GM18498 (cell line): ENCODE measurements around the gene AGPAT3.
A peak's percentile ranks its signal among the peaks of the same experiment; 100 is the strongest.

ENCODE experiments used
- ATAC-seq: cut with Tn5 transposase; IDR thresholded peaks from one replicate; pipeline ENCODE4 v1.9.1; 2021; ENCODE audit warnings: mild to moderate bottlenecking, moderate library complexity; ENCODE audit not compliant: unreplicated experiment

The AGPAT3 gene

DNA sequence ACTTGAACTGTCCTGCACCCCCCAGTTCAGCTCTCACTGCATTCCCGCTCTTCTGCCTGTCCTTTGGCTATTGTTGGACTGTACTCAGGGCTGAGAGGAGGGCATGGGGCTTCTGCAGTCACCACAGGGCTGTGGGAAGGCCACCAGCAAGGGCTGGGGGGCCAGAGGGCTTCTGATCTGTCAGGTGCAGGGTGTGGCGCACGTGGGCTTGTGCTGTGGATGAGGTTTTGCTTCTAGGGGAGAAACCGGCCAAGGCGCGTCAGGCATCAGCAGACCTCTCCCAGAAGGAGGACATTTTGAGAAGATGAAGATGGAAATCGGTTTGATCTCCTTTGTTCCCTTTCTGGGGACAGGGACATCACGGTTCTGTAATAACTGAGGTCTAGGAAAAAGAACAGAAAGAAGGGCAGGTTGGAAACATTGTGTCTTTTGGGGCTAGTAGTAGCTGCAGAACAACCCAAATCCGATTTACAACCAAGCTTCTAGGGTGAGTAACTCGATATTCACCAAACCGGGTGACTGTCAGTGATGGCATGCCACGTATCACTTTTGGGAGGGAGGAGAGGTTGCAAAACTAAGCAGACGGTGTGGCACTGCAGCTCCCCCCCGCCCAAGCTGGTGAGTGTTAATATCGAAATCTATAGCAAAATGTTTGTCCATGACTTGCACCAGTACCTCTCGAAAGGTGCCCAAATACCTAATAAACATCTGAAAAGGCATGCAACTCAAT lies 40.9 kb downstream of the AGPAT3 start:
- no peak for ATAC-seq

DNA sequence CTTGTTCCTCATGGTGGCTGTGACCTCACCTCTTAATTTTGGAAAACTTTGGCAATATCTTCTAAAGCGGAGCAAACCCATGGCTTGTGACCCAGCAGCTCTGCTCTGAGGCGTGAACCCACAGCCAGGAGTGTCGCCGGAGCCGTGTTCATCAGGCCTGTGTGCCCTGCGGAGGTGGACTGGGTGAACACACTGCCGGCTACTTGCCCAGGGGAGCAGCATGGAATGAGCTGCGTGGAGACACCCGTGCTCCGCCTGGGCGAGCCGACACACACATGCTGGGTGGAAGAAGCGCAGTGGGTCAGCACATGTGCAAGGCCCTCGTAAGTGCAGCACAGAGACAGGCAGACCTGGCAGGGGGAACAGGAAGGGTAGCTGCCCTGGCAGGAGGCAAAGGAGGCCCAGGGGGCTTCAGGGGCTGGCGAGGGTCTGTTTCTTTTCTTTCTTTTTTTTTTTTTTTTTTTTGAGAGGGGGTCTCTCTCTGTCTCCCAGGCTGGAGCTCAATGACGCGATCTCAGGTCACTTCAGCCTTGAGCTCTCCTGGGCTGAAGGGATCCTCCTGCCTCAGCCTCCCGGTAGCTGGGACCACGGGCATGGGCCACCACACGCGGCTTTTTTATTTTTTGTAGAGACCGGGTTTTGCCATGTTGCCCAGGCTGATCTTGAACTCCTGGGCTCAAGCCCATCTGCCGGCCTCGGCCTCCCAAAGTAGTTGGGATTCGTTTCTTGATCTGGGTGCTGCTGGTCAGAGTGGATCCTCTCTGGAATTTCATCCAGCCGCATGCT lies 41.8 kb downstream of the AGPAT3 start:
- ATAC-seq, result no peak

DNA sequence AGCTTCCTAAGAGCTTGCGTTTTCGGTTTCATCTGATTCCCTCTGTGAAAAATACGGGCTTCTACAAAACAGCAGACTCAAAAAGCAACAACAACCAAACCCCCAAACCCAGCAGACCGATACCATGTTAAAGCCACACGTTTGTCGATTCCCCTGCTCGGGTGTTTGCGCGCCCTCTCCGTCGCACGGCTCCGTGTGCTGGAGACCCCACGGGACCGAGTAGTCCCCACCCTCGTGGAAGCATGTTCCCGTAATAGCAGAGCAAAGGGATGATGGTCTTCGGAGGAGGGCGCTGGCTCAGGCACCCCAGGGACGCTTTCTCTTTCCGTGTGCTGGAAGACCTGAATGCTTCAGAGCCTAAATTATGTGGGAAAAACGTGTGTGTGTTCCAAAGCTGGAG lies 42.7 kb downstream of the AGPAT3 start:
- ATAC-seq, result no peak

DNA sequence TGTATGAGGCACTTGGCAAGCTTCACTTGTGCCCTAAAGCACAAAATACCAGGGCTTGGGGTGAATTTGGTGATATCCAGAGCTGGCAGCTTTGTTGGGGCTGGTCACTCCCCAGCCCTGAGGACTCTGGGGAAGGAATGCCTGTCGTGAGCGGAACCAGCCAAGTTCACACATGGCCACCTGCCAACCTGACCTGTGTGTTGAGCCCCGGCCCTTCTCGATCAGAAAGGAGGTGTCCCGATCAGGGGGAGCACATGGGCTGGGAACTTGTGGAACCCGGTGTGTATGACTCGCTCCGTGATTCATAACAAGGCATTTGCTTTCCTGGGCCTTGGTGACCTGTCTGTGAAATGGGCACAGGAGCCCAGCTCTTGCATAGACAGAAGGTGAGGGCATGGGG lies 43.1 kb downstream of the AGPAT3 start:
- no peak for ATAC-seq

DNA sequence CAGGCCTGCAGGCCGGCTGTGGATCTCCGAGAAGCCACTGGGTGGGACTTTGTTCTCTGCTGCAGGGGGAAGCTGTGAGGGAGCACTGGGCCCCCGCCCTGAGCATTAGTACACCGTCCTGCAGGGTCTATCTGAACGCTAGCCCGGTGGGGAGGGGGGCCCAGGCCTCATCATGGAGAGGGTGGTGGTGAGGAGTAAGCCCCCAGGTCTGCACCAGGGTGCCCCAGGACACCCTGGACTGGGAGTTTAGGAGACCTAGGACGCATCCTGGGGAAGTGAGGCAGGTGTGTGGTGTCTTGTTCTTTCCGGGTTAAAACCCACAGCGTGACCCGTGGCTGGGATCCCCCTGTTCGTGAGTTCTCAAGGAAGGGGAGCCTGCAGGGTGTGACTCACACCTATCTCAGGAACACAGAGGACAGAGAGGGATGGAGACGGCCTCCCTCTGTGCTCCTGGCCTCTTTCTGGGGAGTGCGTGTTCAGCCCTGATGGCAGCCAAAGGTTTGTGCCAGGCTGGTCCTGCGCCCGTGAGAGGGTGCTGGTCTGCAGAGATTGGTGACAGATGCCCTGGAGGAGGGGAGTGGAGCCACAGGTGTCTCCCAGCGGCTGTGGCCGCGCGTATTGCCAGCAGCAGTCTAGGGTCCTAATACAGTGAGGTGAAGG lies 44.8 kb downstream of the AGPAT3 start:
- ATAC-seq, result no peak

DNA sequence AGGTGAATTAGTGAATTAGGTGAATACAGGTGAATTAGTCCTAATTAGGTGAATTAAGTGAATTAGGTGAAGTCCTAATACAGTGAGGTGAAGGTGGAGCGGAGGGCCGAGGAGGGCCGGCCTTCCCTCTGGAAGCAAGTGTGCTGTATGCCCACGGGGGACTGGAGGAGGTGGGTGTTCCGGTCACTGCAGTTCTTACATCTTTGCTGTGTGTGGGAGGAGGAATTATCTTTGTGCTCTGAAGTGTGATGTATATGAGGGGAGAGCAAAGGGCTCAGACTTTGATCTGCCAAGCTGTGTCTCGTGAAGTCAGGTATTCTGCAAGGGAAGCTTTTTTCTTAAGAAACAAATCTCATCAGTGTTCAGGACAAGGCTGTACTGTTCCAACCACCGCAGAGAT lies 45.4 kb downstream of the AGPAT3 start:
- ATAC-seq, result no peak

DNA sequence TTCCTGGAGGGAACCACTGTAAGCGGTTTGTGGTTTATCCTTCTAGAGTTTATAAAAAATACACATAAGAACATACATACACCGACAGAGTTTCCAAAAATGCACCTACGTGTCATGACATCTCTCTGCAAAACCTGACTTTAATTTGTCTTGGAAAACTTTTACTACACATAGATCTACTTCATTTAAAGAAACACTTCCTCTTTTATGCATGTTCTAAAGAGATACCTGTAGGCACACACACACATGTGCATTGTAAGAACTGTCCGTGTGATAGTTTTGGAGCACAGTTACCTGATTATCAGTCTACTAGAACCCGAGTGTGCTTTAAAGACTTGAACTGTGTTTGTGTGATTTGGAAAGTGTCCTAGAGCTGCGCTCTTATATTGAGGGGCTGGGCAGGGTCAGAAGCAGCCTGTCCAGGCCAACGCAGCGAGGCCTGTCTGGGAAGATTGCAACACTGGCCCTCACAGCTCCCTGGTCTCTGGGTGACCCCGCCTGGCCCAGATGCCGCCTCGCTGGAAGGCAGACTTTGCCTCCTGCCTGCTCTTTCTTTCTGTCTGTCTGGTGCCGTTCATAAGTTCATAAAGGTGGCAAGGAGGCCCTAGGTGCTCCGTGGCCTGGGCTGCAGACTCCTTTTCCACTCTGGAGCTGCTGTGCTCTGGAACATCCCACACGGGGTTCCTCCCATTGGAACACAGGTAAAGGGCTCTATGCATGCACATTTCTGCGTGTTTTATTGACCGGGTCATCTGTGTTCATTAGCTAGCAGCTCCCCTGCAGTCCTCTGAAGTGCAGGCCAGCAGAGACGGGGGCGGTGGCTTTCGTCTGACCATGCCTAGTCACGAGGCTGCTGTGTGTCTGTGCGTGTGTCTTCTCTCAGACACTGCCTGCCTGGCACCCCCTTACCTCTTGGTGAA lies 46.3 kb downstream of the AGPAT3 start:
- no peak for ATAC-seq

DNA sequence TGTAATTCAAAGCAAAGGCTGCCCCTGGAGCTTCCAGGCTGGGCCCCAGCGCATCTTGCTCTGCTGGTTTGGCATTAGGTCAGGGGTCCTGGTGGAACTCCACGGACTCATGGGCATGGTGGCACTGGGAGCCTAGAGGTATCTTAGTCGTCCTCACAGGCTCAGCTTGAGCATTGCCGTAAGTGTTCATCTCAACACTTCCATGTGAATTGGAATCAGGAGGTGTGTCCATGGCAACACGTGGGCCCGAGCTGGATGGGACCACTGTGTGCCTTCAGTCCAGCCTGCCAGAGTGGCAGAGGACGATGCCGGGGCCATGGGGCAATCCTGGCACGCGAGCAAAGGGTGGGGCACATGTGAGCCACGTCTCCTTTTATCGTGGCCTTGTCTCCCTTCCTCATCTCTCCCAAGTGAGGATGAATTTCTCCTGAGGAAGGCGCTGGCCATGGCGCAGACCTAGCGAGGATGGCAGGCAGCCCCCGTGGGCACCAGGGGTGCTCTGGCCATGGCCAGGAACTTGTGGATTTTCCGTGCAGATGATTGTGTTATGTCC lies 47.0 kb downstream of the AGPAT3 start:
- no peak for ATAC-seq

DNA sequence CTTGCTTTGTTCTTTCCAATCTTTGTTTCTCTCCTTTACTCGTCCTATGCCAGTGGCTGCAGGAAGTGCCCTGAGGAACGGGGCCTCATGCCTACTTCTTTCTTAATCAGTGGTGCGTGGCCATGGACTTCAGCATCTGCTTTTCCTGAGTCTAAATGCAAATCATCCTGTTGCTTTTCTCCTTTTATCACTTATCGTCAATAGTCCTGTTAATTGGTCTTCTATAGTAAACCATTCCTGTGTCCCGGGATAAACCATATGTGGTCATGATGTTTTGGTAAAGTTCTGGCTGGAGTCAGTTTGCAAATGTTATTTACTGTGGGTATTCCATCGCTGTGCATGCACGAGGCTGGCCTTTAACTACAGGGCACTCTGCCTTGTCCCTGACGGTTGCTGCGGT lies 47.5 kb downstream of the AGPAT3 start:
- no peak for ATAC-seq

DNA sequence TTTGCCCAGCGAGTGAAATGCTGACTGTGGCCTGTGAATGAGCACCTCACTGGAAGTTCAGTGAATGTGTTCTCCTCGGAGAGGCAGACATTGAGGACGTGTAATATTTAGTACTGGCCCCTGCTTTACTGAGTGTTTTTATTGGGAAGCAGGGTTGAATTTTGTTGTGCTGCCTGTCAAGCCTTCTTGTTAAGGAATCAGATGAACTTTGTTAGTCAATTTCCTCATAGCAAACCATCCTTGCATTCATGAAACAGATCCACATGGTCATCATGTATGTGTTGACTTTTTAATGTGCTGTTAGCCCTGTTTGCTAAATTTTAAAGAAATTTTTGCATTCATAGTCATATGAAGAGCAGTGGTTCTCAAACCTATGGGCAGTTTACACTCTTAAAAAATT lies 47.9 kb downstream of the AGPAT3 start:
- no peak for ATAC-seq

DNA sequence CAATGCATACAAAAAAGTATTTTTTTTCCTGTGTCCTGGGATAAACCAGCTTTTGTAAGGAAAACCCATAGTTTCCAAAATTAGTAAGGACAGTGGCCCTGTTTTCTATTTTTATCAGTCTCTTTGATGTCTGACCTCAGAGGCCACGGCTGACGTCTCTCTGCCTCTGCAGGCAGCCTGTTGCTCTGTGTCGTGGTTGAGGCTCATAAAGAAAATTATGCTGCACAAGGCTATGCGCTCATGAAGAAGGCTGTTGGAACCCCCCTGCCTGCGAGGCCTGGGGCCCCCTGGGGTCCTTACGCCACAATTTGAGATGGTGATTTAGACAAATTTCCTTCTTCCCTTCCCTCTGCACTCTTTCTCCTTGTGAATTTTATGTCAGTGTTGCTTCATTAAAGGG lies 48.9 kb downstream of the AGPAT3 start:
- no peak for ATAC-seq

DNA sequence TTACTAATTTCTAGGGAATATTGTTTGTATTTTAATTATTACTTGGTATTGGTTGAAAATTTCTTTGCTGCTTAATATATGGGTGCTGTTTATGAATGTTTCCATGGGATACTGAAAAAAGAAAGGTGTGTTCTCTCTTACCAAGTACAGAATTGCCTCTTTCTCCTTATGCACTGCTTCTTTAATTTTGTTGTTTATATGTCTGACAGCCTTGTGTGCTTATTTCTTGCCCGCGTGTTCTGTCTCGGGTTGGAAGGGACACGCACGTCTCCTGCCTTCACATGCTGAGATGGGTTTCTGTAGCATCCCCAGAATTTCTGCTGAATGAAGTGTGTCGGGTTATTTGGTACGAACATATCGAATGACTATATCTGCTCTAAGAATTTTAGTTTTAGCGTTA lies 51.1 kb downstream of the AGPAT3 start:
- ATAC-seq, result no peak

DNA sequence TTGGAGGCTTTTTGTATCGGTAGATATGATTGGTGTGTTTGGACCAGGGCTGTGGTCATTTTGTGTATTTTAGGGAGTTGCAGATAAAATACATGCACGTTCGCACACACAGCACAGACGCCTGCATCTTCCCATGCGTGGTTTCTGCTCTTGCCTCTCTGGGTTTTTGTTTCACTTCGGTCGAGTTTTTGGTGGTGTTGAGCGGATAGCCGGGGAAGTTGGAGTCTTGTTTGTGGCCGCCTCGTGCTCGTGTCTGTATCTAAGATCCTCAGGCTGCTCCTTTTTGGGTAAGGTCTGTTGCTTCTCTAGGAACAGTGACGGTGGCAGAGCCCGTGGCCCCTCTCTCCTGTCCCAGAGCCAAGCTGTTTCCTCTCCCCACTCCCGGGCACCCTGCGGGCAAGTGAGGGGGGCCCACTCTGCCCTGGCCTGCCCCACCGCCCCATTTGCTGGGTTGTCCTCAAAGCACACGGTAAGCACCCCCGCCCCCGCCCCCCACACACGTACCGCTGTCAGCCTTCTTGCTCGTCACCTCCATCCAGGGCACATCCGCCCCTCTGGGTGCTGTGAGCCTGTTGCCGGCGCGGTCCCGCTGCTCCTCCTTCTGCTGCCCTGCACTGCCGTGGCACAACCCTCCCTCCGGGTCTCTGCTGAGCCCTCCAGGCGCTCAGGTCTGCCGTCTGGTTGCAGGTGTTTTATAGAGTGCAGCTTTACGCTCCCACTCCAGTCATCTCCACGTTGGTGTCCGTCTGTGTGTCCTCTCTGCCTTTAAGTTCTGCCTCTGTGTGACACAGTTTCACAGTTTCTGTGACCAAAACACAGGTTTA lies 51.9 kb downstream of the AGPAT3 start:
- peak; percentile 45 for ATAC-seq

DNA sequence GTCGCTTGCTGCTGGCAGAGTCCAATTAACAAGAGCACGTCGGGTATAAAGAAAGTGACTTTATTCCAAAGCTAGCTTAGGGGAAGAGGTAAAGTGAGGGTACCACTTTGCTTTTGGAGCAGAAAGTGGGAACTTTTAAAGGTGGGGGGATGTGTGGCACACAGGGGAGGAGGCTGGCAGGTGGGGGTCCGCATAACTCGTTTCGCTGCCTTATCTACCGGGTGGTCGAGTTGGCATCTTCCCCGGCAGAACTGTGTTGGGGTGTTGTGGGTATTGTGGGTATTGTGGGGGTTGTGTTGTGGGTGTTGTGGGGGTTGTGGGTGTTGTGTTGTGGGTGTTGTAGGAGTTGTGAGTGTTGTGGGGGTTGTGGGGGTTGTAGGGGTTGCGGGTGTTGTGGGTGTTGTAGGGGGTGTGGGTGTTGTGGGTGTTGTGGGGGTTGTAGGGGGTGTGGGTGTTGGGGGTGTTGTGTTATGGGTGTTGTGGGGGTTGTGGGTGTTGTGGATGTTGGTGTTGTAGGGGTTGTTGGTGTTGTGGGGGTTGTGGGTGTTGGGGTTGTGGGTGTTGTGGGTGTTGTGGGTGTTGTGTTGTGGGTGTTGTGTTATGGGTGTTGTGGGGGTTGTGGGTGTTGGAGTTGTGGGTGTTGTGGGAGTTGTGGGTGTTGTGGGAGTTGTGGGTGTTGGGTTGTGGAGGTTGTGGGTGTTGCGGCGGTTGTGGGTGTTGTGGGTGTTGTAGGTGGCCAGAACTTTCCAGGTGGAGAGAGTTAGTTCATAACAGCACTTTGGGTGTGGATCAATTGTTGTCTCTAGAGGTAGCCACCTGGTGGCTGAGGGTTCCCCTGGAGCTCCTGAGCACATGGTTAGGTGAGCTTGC lies 52.7 kb downstream of the AGPAT3 start:
- ATAC-seq, result no peak

DNA sequence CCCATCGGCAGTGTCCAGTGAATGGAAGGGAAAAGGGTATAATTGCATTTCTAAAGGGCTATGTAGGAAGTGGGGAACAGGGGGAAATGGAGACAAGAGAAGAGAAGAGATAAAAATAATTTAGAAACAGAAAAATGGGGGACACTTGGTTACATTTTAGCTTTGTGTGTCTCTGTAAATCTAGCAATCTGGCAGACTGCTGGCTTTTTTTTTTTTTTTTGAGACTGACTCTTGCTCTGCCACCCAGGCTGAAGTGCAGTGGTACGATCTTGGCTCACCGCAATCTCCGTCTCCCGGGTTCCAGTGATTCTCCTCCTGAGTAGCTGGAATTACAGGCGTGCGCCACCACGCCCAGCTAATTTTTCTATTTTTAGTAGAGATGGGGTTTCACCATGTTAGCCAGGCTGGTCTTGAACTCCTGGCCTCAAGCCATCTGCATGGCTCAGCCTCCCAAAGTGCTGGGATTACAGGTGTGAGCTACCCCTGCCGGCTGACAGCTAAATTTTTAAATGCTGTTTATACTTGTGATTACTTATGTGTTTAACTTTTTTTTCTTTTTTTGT lies 53.4 kb downstream of the AGPAT3 start:
- ATAC-seq, result no peak

DNA sequence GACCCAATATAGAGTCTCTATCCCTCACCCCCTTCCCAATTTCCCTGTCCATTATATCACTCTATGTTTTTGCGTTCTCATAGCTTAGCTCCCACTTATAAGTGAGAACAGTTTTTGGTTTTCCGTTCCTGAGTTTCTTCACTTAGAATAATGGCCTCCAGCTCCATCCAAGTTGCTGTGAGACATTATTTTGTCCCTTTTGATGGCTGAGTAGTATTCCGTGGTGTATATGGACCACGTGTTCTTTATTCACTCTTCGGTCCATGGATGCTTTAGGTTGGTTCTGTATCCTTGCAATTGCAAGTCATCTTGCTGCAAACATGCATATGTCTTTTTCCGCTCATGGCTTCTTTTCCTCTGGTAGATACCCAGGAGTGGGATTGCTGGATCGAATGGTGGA lies 54.3 kb downstream of the AGPAT3 start:
- ATAC-seq, result no peak

DNA sequence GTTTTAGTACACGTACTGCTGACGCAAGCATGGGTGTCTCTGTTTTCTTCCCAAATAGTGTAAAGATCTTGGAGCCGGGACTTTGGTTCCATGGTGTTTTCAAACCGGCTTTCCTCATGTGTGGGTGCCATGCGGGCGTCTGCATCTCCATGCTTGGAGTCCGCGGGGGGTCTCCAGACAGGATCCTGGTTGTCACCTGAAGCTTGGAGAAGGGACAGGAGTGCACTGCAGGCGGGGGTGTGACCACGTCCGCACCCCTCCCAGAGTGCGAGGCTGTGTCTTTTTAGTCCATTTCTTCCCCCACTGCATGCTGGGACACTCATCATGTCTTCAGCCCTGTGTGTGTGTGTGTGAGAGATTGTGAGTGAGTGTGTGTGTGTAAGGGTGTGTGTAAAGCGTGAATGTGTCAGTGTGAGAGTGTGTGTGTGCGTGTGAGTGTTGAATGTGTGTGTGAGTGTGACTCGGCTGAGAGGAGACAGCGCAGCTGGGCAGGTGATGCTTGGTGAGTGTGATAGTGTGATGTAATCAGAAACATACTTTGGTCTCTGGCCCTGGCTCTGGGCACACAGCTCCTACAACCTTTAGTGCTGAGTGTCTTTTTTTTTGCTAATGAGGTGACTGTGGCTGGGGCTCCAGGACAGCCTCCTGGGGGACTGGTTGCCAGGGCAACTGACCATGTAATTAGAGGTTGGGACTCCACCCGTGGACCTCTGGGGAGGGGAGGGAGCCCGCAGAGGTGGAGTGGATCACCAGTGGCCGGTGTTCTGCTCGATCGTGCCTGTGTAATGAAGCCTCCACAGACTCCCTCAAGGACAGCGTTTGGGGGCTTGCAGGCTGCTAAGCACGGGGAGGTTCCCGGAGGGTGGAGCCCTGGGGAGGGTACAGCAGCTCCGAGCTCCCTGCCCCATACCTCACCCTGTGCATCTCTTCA lies 55.1 kb downstream of the AGPAT3 start:
- ATAC-seq, result no peak
